ENCODE results near the gene ERP27. TPM values are rescaled to one million over a fixed set of nuclear protein-coding genes. Genes with fewer than 3 reads are reported as not detected.

Gene ERP27
- total RNA-seq, 1 experiment from 2014 or later = not detected

GRCh38 chr12:14930299-14930698 lies 8.0 kb downstream of the ERP27 start:
- H3K4me3 ChIP-seq (ENCODE audit: low read depth in 2 of 2, low read length in 2 of 2) = no peak overlapping the region
- ATAC-seq (no peak), DNase-seq (ENCODE audit: low read depth, low spot score) (no peak)
- H3K27ac ChIP-seq (ENCODE audit: low read length) = no peak overlapping the region
- POLR2A ChIA-PET = no interaction called here
- TF ChIP-seq POLR2AphosphoS5 (IDR thresholded peaks at IDR 0.05; ENCODE audit: low read depth, low read length) = no peak
- no peak for TF ChIP-seq CTCF (IDR thresholded peaks at IDR 0.05)
- TF ChIP-seq TCF7L2 (IDR thresholded peaks at IDR 0.05; ENCODE audit: low read depth, low read length) = no peak
- no peak for TF ChIP-seq REST (IDR thresholded peaks at IDR 0.05; ENCODE audit: insufficient read depth in 1 of 2, low read depth in 2 of 2, low read length in 1 of 2)
- TF ChIP-seq SIN3A (IDR thresholded peaks at IDR 0.05; ENCODE audit: borderline replicate concordance, insufficient read depth, low read depth, low read length) = no peak
- H3K36me3 ChIP-seq (ENCODE audit: control insufficient read depth, insufficient read depth, low read length) = no peaks in the 10 kb centered on the region
- CTCF ChIA-PET = no interaction called here
- in situ Hi-C loops (cut with HindIII; ENCODE audit: low pct_unique_long_range_greater_than_20kb, low sequenced_read_pairs) (no loop called here), intact Hi-C loops (cut with micrococcal nuclease; ENCODE audit: unreplicated experiment) (no loop called here)
- no peaks in the 10 kb centered on the region for H3K27me3 ChIP-seq (ENCODE audit: control insufficient read depth, insufficient read depth, low read length)
- BruUV-seq (replicated peaks) = no TSS peak
- H3K9me3 ChIP-seq (ENCODE audit: control insufficient read depth, insufficient read depth, low read depth, low read length) = no peaks in the 10 kb centered on the region
- H3K4me1 ChIP-seq (ENCODE audit: control insufficient read depth, insufficient read depth, low read length) = no peaks in the 10 kb centered on the region

GRCh38 chr12:14928931-14929330 lies 9.4 kb downstream of the ERP27 start:
- H3K36me3 ChIP-seq (ENCODE audit: control insufficient read depth, insufficient read depth, low read length) = no peaks in the 10 kb centered on the region
- ChIA-PET POLR2A (interaction anchor here (0.5 kb wide), 1 partner anchor 283 kb away, joined by 9 read pairs; no protein-coding TSS in a partner anchor), CTCF (no interaction called here)
- in situ Hi-C loops (cut with HindIII; ENCODE audit: low pct_unique_long_range_greater_than_20kb, low sequenced_read_pairs) (no loop called here), intact Hi-C loops (cut with micrococcal nuclease; ENCODE audit: unreplicated experiment) (no loop called here)
- no peak for DNase-seq (ENCODE audit: low read depth, low spot score)
- no peak overlapping the region for H3K4me3 ChIP-seq (ENCODE audit: low read depth in 2 of 2, low read length in 2 of 2)
- H3K9me3 ChIP-seq (ENCODE audit: control insufficient read depth, insufficient read depth, low read depth, low read length) = no peaks in the 10 kb centered on the region
- no peaks in the 10 kb centered on the region for H3K27me3 ChIP-seq (ENCODE audit: control insufficient read depth, insufficient read depth, low read length)
- ATAC-seq = no peak
- no peak overlapping the region for H3K27ac ChIP-seq (ENCODE audit: low read length)
- no peak for TF ChIP-seq POLR2AphosphoS5 (IDR thresholded peaks at IDR 0.05; ENCODE audit: low read depth, low read length)
- TF ChIP-seq CTCF (IDR thresholded peaks at IDR 0.05) = no peak
- TF ChIP-seq TCF7L2 (IDR thresholded peaks at IDR 0.05; ENCODE audit: low read depth, low read length) = no peak
- TF ChIP-seq SIN3A (IDR thresholded peaks at IDR 0.05; ENCODE audit: borderline replicate concordance, insufficient read depth, low read depth, low read length) = no peak
- TF ChIP-seq REST (IDR thresholded peaks at IDR 0.05; ENCODE audit: insufficient read depth in 1 of 2, low read depth in 2 of 2, low read length in 1 of 2) = no peak
- H3K4me1 ChIP-seq (ENCODE audit: control insufficient read depth, insufficient read depth, low read length) = no peaks in the 10 kb centered on the region
- no TSS peak for BruUV-seq (replicated peaks)
